GM18526 (cell line): ENCODE data around the gene PTPRM.

ENCODE experiments used
- POLR2A ChIP-seq: IDR thresholded peaks from 3 replicates; pipeline ENCODE4 v1.6.1; 2011; ENCODE audit not compliant: insufficient read length; ENCODE audit errors: extremely low read depth

PTPRM gene

DNA sequence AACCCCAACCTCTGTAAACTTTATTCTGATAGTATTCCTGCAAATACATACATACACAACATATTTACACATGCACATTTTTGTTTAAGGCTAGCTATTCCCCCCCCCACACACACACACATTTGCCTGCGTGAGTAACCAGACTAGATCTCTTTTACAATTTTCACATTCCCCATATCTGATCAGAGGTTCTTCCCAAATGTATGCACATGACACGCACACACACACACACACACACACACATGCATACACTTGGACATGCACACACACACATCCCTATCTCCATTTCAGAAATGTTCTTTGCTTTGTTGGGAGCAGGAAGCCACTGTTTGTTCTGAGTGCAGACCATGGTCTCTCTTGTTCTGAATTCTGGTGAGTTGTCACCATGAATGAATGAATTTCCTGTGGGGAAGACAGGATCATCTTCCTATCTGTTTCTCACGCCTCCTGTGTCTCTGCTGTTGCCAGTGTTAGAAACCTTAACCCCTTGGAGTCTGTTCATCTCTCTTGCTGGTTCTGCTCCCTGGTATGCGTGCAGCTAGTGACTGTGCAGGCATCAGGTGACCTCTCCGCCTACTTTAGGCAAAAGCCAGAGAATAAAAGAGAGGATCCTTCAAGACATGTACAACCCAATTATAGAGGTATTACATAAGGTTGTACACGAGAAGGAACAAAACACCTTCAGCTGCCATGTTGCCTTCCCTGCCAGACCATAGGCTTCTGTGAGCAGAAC lies 791.1 kb downstream of the PTPRM start:
- no peak for TF ChIP-seq POLR2A

DNA sequence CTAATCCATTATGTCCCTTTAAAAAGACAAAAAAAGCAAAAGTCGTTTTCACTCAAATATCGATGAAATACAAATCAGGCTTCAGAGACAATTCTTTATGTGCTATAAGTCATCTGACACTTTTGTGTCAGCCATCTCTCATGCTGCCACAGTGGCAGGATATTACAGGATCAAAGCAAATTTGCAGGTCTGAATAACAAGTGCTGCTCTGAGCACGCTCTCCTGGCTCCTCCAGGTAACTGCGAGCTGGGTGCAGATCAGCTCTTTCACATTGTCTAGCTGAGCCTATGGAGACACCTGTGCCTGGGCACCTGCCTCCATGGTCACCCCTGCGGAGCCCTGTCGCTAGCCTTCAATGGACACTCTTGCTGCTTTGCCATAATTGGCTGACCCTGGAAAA lies 792.0 kb downstream of the PTPRM start:
- no peak for TF ChIP-seq POLR2A

DNA sequence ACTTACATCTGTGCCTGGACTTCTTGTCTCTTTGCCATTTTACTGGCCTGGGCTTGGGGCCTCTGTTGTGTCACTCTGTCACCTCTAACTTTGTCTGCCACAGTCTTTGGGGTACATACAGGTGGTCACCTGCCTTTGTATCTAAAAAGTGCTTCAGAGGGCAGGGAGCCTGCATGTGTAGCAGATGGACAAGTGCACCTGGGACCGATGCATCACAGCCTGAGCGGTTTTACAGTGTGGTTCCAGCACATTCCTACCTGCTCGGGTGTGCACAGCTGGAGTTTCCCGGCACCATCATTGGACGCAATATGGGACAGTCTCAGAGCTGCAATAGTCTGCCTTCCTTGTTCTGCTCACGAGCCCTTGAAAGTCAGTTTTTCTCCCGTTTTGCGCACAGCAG lies 792.4 kb downstream of the PTPRM start:
- TF ChIP-seq POLR2A: no peak

DNA sequence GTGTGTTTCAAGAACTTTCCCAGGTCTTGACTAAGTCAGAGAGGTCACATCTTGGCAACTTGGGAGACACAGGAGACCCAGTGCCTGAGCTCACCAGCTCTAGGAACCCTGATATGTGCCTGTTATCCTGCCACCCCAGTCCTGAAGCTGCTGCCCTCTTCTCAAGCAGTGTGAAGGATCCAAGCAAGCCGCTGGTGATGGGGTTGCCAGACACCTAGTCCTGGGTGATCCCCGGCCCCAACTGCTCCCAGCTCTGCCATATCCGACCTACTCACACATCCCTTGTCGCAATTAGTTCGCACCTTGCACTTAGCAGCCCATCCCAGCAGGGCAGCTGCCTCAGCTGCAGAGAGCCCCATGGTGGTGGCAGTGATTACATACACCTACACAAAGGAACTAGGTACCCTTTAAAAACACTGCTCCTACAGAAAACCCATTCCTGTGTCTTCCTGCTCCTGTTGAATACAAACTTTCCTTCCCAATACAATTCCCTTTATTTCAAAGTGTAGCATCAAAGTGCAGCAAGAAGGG lies 794.9 kb downstream of the PTPRM start:
- TF ChIP-seq POLR2A: no peak

DNA sequence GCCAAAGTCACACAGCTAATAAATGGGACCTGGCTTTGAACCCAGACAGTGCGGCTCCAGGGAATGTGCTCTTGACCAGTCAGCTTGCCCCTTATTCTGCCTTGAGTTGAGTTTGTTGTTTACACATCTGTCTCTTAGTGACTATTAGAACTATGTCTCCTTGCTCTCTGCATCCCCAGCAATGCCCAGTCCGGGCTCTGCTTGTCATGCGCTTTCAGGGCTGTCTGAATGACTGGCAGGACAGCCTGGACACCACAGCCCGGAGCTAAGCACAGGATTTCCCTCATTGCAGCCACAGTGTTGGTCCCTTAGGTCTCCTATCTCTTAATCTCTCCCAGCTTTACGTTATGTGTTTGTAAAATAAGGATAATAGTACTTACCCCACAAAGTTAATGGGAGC lies 795.7 kb downstream of the PTPRM start:
- TF ChIP-seq POLR2A: no peak

DNA sequence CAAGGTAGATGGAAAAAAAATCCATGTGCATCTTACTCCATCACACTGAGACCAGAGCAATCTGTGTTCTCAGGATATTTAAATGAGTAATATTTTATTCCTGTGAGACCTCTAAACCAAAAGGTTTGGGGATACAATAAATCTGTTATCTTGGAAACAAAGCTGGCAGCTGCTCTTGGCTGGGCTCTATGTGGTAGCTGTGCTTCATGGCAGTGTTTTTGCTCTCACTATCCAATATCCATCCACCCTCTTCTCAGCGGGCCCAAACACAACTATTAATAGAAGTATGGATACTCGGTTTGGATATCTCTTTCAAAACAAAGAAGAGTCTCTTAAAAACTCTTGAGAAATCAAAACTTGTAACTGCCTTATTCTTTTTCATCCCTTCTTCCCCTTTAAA lies 797.3 kb downstream of the PTPRM start:
- TF ChIP-seq POLR2A: no peak

DNA sequence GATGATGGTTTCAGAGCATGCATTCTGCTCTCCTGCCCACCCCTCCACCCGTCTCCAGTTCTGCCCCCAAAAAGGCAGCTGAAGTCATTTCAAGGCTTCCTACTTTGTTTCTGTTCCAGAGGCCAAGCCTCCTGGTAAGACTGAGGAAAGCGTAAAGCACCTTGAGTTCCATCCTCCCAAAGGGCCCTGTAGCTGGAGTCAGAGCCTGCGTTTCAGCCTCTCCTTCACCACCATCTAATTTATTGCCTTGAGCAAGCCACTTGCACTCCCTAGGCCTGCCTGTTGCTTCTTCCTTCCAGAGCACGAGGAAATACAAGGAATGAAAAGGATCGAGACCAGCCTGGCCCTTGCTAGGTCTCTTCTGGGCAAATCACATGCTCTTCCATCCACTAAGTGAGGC lies 797.9 kb downstream of the PTPRM start:
- TF ChIP-seq POLR2A: no peak

DNA sequence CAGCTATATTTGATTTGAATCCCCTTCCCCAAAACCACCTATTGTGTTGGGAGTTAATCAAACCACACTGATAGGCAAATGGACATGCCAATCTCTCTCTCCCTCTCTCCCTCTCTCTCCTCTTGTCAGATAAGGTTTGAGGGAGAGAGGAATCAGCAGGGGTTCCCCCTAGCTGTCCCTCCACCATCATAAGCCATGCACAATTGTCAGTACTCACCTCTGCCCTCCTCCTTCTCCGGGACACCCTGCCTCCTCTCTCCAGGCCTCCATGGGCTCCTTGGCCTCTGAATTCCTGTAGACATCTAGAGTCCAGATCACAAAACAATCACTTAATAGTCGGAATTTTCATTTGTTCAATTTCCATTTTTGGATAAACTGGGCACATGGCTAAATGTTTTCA lies 798.4 kb downstream of the PTPRM start:
- no peak for TF ChIP-seq POLR2A

DNA sequence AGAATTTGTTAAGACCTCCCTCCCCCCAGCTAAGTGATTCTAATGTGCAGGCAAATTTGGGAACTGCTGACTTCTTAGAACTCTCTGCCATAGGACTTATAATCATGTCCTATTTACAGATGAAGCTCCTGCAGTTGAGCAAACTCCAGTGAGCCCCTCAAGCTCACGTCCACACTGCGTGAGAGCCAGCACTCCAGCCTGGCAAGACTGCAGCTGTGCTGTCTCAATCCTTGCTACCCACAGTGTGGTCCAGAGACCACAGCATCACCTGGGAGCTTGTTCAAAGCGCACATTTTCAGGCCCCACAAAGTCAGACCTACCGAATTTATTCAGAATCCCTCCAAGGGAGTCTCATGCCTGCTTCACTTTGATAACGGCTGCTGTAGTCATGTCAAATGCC lies 799.0 kb downstream of the PTPRM start:
- TF ChIP-seq POLR2A: no peak

DNA sequence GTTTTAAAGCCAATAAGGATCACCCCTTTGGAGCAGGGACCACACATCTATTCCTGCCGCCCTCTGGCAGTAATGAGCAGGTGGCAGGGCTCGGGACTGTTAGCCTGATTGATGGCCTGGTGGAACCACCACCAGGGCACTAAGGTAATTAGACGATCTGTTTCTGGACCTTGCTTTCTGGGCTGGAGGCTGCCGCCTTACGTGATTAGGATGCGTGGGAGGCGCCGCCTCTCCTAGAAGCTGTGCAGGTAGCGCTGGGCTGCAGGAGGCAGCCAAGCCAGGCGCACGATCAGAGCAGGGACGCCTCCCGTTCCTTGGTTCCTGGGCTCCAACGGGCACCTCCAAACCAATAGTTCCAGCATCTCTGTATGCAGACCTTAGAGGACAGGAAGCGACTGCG lies 799.5 kb downstream of the PTPRM start:
- no peak for TF ChIP-seq POLR2A

DNA sequence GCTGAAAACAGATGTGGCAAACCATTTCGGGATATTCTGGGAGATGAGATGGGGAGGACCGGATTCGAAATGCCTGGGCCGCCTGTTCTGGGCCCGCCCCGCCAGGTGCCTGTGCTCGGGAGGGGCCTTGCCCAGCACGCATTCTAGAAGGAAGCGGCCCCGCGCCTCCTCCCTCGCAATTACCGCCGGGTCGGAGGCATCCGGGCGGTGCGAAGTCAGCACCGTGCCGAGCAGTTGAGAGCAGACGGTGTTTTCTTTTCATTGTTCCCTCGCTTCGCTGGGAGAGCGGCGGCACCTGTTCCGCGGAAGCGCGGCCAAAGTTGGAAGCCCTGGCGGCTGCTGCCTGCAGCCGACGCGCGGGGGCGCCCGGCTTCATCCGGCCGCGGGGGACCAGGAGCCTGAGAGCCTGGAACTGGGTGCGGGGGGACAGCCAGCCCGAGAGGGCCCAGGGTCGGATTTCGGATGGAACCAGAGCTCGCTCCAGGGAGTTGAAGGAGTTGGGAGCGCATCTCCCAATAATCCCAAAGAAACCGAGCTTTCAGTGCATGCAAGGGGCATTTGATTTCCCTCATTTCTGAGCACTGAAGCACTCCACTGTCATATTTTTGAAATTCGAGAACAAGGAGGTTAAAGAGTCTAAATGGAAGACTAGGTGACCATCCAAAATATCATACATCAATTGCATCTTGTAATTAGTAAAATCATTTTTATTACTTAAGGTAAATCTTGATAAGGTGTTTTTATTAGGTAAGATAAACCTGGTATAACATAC lies 800.3 kb downstream of the PTPRM start:
- TF ChIP-seq POLR2A: no peak

DNA sequence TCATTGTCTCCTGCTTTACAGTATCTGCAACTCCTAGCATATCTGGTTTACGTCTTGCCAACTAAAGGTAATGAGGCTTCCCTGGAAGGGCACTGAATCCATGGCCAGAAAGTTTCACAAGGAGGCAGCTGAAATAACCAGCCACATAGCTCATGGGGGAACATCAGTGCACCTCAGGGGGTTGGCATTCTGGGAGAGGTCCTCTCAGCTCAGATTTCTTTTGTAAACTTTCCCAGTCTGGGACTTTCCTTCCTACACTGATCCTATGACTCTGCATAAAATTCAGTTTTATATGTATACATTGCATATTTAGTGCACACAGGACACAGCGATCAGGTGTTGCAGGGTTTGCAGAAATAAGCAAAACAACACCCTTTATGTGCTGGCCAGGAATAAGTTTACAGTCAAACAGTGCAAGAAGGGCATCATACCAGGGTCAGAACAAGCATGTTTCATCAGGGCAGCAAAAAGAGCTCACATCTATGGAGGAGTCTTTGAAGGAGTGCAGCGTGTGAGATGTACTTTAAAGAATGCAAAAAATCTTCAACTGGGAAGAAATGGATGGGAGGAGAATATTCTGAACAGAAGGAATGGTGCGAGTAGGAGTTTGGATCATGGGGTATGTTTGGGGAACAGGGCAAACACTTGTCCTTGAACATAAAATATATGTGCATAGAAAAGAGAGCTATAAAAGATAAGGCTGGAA lies 801.5 kb downstream of the PTPRM start:
- no peak for TF ChIP-seq POLR2A

DNA sequence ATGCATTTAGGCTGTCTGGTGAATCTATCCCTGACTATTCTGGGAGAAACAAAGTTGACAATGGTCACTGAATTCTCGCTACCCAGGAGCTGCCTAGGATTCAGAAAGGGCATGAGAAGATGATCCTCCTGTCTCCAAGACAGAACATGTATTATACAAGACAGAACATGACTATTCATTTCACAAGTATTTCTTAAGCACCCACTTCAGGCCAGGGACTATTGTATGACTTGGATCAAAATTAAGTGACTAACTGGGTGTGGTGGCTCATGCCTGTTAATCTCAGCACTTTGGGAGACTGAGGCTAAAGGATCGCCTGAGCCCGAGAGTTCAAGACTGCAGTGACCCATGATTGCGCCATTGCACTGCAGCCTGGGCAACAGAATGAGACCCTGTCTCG lies 806.4 kb downstream of the PTPRM start:
- no peak for TF ChIP-seq POLR2A

DNA sequence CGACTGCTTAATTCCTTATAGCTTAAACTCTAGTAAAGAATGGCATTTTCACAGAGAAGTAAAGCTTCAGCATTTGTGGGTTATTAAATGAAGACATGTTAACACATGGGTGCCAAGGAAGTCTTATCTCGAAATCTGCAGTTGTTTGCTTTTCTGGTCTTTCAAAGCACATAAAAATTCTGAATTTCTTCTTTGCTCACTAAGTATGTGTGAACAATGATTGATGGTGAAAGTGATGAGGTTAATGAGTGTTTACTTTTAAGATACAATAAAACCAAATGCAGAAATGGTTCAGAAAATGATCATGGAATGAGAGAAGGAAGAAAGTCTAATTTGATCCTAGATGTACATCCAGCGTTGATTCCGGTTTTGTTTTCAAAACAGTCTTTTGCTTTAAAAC lies 807.6 kb downstream of the PTPRM start:
- TF ChIP-seq POLR2A: no peak

DNA sequence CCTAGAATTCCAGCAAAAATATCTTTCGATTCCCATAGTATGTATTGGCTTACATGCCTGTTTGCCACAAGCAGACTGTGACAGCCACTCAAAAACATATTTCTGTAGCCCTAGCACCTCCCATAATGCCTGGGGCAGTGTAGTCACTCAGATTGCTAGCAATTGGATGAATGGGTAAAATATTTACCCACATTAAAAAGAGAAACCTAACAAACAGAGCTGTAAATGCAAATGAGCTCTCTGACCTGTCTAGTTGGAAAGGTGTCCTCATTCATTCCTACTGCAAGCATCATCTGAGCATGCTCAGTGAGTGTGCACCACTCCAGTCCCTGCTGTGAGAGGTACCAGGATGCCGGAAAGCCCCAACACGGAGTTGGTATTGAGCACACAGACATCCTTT lies 808.1 kb downstream of the PTPRM start:
- no peak for TF ChIP-seq POLR2A

DNA sequence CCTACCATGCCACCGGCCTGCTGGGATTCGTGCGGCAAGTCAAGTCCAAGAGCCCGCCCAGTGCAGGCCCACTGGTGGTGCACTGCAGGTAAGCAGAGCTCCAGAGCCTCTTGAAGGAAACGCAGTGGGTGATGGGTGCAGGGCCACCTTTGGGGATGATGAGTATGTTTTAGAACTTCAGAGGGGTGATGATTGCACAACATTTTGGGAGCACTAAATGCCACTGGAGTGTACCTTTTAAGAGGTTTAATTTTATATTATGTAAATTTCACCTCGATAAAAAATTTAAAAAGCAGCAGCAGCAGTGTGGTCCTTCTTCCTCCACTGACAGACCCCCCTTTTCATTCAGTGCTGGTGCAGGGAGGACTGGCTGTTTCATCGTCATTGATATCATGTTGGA lies 809.0 kb downstream of the PTPRM start:
- TF ChIP-seq POLR2A: no peak

DNA sequence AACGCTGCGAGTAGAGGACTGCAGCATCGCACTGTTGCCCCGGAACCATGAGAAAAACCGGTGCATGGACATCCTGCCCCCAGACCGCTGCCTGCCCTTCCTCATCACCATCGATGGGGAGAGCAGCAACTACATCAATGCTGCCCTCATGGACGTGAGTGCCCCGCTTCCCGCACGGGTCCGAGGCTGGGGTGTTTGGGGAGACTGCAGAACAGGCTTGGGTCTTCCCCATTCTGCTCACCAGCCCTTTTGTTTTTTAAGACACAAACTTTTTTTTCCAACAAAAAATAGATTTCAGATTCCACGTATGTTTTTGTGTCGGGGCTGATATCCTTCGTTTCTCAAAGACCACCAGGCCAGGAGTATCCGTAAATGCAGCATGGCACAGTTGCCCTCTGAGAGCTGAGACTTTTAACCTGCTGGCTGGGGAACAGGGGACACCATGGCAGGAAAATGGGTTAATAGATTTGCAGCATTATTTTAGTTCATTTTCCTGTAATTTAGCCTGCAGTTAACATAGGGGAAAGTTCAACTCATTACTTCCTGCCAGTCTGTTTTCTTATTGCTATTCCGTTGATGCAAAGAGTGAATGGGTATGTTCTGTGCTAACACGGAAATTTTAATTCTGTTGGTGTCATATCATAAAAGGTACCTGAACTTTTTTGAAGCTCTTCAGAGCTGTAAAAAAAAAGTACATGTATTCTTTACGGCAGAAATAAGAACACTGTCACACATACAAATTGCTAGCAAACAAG lies 812.2 kb downstream of the PTPRM start:
- no peak for TF ChIP-seq POLR2A
